Kidney (tissue), 14 donors: Measurements from ENCODE around the gene DYNLT2B. TPM values are rescaled to one million over a fixed set of nuclear protein-coding genes. Genes with fewer than 3 reads are reported as not detected.

Source experiments
- DNase-seq, 5 donors: peaks; one replicate each; pipeline ENCODE4 v3.0.0-alpha.2; 2013 to 2020
- FAIRE-seq: peaks from 2 replicates; lab custom pipeline; 2012; peaks lifted over from hg19 to GRCh38; lab: Jason Lieb, UNC
- H3K27ac ChIP-seq, 2 donors: one replicate each; pipeline ENCODE4 v1.7.0; 2013; ENCODE audit warnings: low read depth in 2 of 2, low read length in 2 of 2, inconsistent platforms in 1 of 2
- H3K27me3 ChIP-seq: one replicate; pipeline ENCODE4 v1.7.1; 2013; ENCODE audit warnings: low read length, inconsistent platforms; ENCODE audit not compliant: control insufficient read depth, insufficient read depth
- H3K36me3 ChIP-seq, 3 donors: one replicate each; pipeline versions ENCODE4 v1.7.0 to v1.7.1; 2013; ENCODE audit warnings: low read length in 3 of 3, control low read depth in 1 of 3, inconsistent platforms in 1 of 3; ENCODE audit not compliant: insufficient read depth in 3 of 3, control insufficient read depth in 2 of 3
- H3K4me1 ChIP-seq, 3 donors: one replicate each; pipeline versions ENCODE4 v1.7.0 to v1.7.1; 2013; ENCODE audit warnings: low read length in 3 of 3, inconsistent platforms in 1 of 3, low read depth in 1 of 3; ENCODE audit not compliant: control insufficient read depth in 2 of 3, insufficient read depth in 2 of 3
- H3K4me3 ChIP-seq, 3 donors: one replicate each; pipeline versions ENCODE4 v1.7.0 to v1.8.1; 2013; ENCODE audit warnings: low read length in 3 of 3, control low read depth in 1 of 3, inconsistent platforms in 1 of 3
- H3K9ac ChIP-seq, 3 donors: one replicate each; pipeline versions ENCODE4 v1.7.0 to v1.7.1; 2013; ENCODE audit warnings: low read length in 3 of 3, control low read depth in 1 of 3, inconsistent platforms in 1 of 3
- H3K9me3 ChIP-seq, 3 donors: one replicate each; pipeline versions ENCODE4 v1.7.0 to v1.7.1; 2013; ENCODE audit warnings: low read length in 3 of 3, control low read depth in 1 of 3, inconsistent platforms in 1 of 3; ENCODE audit not compliant: control insufficient read depth in 2 of 3, insufficient read depth in 1 of 3
- CTCF ChIP-seq: IDR thresholded peaks from 3 replicates; pipeline ENCODE4 v1.5.1; 2012; ENCODE audit warnings: mild to moderate bottlenecking, moderate library complexity, borderline replicate concordance; ENCODE audit not compliant: insufficient read depth; ENCODE audit errors: extremely low read depth
- intact Hi-C: fragments of 100-400 bp; cut with DNase I; formaldehyde crosslinking; loops from one replicate; pipeline ENCODE4 v1.11.1; 2022
- polyA plus RNA-seq: library from polyadenylated mRNA; stranded (reverse); fragments of 350-450 nt; fragmentation: Illumina TruSeq; extraction: RNeasy Lipid Tissue Mini Kit (QIAGEN cat#74804); gene quantifications from one replicate; pipeline ENCODE4 v1.2.3, GENCODE V29; 2014; ENCODE audit warnings: low read depth, low replicate concordance; ENCODE audit not compliant: insufficient read depth
- total RNA-seq: library from RNA; stranded (reverse); fragmentation: NEBNext Ultra II Directional; extraction: Animal tissue kit (Norgen Biotek cat#: 25700); gene quantifications from one replicate; pipeline ENCODE4 v1.2.1, GENCODE V29; 2021
- donor health status: control.
- donor health status: control.
- donor health status: control.
- donor health status: control.
- donor health status: control.
- donor health status: DM: yes; HTN: yes; CAD: no.
- donor health status: Normal renal cell carcinoma (clear cell type).

DYNLT2B gene
- total and polyA plus RNA-seq, 2 donors from 2014 or later = 10.5 to 41.8 TPM

GRCh38 chr3:196274585-196274984 lies 43.5 kb downstream of the DYNLT2B start:
- intact Hi-C loops = no loop called here
- no peak overlapping the region for H3K4me3 ChIP-seq
- H3K4me1 ChIP-seq = peaks cover 0 to 4% (median 3%) of the 10 kb centered on the region in 3 donors
- DNase-seq (no peak), FAIRE-seq (no peak)
- H3K9me3 ChIP-seq = no peaks in the 10 kb centered on the region
- no peak for TF ChIP-seq CTCF
- no peaks in the 10 kb centered on the region for H3K27me3 ChIP-seq
- H3K27ac ChIP-seq = no peak overlapping the region
- peaks cover 0 to 10% (median 2%) of the 10 kb centered on the region in 3 donors for H3K36me3 ChIP-seq
- no peak overlapping the region for H3K9ac ChIP-seq

- intact Hi-C loops = no loop called here
- no peak overlapping the region for H3K27ac ChIP-seq
- DNase-seq (no peak), FAIRE-seq (no peak)
- H3K4me3 ChIP-seq = no peak overlapping the region
- H3K27me3 ChIP-seq = no peaks in the 10 kb centered on the region
- H3K4me1 ChIP-seq = no peaks in the 10 kb centered on the region
- no peaks in the 10 kb centered on the region for H3K9me3 ChIP-seq
- no peak overlapping the region for H3K9ac ChIP-seq
- no peak for TF ChIP-seq CTCF
- H3K36me3 ChIP-seq = peaks cover 2 to 10% (median 2%) of the 10 kb centered on the region in 3 donors
Measured at GRCh38 chr3:196273655-196274054, 44.4 kb downstream of the DYNLT2B start.

- intact Hi-C loops = no loop called here
- peaks cover 2 to 10% (median 2%) of the 10 kb centered on the region in 3 donors for H3K36me3 ChIP-seq
- H3K9me3 ChIP-seq = no peaks in the 10 kb centered on the region
- H3K27me3 ChIP-seq = no peaks in the 10 kb centered on the region
- no peak overlapping the region for H3K4me3 ChIP-seq
- no peak overlapping the region for H3K9ac ChIP-seq
- no peaks in the 10 kb centered on the region for H3K4me1 ChIP-seq
- DNase-seq (no peak), FAIRE-seq (no peak)
- TF ChIP-seq CTCF = no peak
- H3K27ac ChIP-seq = no peak overlapping the region
Measured at GRCh38 chr3:196272826-196273225, 45.2 kb downstream of the DYNLT2B start.

- Histone ChIP-seq H3K4me3 (no peak overlapping the region), H3K36me3 (peaks cover 2 to 16% (median 4%) of the 10 kb centered on the region in 3 donors), H3K9ac (no peak overlapping the region), H3K9me3 (no peaks in the 10 kb centered on the region), H3K27ac (no peak overlapping the region), H3K4me1 (no peaks in the 10 kb centered on the region), H3K27me3 (no peaks in the 10 kb centered on the region)
- DNase-seq (no peak), FAIRE-seq (no peak)
- no peak for TF ChIP-seq CTCF
- intact Hi-C loops = no loop called here
Measured at GRCh38 chr3:196270499-196270898, 47.5 kb downstream of the DYNLT2B start.
